ENCODE data around the gene ZMYND8.
"Not testable (repeated sequence)": the region's sequence is repeated elsewhere in the genome, so short reads cannot be mapped to it uniquely, and the experiment has no call there.

ZMYND8 gene

GRCh38 chr20:47241345-47241781 lies 115.1 kb downstream of the ZMYND8 start:
- DNase-seq, result no peak

GRCh38 chr20:47240096-47240495 lies 116.4 kb downstream of the ZMYND8 start:
- DNase-seq, result not testable (repeated sequence)

- no peak for DNase-seq
Measured at GRCh38 chr20:47239719-47240067, 116.8 kb downstream of the ZMYND8 start.

- no peak for DNase-seq
Measured at GRCh38 chr20:47238780-47239718, 117.5 kb downstream of the ZMYND8 start.

- DNase-seq, result no peak
Measured at GRCh38 chr20:47237715-47238114, 118.8 kb downstream of the ZMYND8 start.

GRCh38 chr20:47236639-47236900 lies 119.9 kb downstream of the ZMYND8 start:
- no peak for DNase-seq

- DNase-seq, result no peak
Measured at GRCh38 chr20:47235853-47236638, 120.5 kb downstream of the ZMYND8 start.

GRCh38 chr20:47235111-47235510 lies 121.4 kb downstream of the ZMYND8 start:
- no peak for DNase-seq

- DNase-seq, result no peak
Measured at GRCh38 chr20:47233333-47234188, 122.9 kb downstream of the ZMYND8 start.

- DNase-seq, result no peak
Measured at GRCh38 chr20:47232518-47232917, 124.0 kb downstream of the ZMYND8 start.

- no peak for DNase-seq
Measured at GRCh38 chr20:47231382-47232039, 125.0 kb downstream of the ZMYND8 start.

- no peak for DNase-seq
Measured at GRCh38 chr20:47230811-47231256, 125.7 kb downstream of the ZMYND8 start.

- DNase-seq, result no peak
Measured at GRCh38 chr20:47228654-47229053, 127.8 kb downstream of the ZMYND8 start.

GRCh38 chr20:47227576-47227975 lies 128.9 kb downstream of the ZMYND8 start:
- DNase-seq, result no peak

- no peak for DNase-seq
Measured at GRCh38 chr20:47227119-47227518, 129.4 kb downstream of the ZMYND8 start.

- no peak for DNase-seq
Measured at GRCh38 chr20:47225458-47225857, 131.0 kb downstream of the ZMYND8 start.

GRCh38 chr20:47224857-47225256 lies 131.6 kb downstream of the ZMYND8 start:
- DNase-seq, result no peak

GRCh38 chr20:47224300-47224791 lies 132.2 kb downstream of the ZMYND8 start:
- no peak for DNase-seq

- DNase-seq, result no peak
Measured at GRCh38 chr20:47223896-47224295, 132.6 kb downstream of the ZMYND8 start.

- DNase-seq, result no peak
Measured at GRCh38 chr20:47222468-47223119, 133.9 kb downstream of the ZMYND8 start.

GRCh38 chr20:47221036-47221625 lies 135.4 kb downstream of the ZMYND8 start:
- no peak for DNase-seq

All from NCI-H510A treated with DMSO at 0.1 percent for 48 hours (cell line).